CD4-positive, alpha-beta T cell treated with Interferon alpha-2 for 1 hour (primary cell): ENCODE data around the gene JARID2.

Source experiments
- DNase-seq, 2 donors: peaks; one replicate each; pipeline ENCODE4 v3.0.0-alpha.2; 2020 to 2022

The JARID2 gene

DNA sequence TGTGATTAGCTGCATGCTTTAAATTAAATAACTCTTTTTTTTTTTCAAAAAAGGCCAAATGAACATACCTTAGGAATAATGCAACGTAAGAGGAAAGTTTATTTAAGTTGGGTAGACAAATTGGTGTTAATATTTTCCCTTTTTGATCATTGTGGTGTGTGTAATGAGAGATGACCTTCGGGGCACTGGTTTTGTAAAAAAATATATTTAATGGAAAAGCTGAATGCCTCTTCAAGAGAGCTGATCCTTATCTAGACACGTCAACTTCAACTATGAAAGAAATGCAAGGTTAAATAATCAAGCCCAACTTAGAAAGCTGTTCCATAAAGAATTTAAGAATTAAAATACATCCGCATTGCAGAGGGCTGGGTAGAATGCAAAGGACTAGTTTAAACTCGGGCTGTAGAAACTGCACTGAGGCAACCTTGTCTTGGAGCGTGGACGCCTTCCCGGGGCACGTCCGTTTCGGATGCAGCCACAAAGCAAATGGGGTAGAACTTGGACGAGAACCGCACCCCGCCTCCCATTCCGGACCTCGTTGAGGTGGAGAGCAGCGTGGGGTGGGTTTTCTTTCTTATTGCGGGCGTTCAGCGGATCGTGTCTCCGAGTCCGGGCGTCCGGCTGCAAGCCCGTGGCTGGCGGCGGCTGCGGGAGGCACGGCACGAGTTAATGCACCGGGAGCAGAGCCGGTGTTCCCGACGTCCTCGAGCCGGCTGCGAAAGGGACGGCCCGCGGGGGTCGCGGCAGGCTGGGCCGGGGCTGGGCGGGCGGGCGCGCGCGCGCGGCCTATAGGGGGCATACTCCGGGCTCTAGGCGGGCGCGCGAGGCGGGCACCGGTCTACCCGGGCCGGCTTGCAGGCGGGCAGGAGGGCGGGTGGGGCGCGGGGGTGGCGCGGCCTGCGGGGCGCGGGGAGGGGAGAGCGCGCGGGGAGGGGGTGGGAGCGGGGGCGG is 1.9 kb downstream of the JARID2 start:
- DNase-seq, result peak; percentile 22 to 35

DNA sequence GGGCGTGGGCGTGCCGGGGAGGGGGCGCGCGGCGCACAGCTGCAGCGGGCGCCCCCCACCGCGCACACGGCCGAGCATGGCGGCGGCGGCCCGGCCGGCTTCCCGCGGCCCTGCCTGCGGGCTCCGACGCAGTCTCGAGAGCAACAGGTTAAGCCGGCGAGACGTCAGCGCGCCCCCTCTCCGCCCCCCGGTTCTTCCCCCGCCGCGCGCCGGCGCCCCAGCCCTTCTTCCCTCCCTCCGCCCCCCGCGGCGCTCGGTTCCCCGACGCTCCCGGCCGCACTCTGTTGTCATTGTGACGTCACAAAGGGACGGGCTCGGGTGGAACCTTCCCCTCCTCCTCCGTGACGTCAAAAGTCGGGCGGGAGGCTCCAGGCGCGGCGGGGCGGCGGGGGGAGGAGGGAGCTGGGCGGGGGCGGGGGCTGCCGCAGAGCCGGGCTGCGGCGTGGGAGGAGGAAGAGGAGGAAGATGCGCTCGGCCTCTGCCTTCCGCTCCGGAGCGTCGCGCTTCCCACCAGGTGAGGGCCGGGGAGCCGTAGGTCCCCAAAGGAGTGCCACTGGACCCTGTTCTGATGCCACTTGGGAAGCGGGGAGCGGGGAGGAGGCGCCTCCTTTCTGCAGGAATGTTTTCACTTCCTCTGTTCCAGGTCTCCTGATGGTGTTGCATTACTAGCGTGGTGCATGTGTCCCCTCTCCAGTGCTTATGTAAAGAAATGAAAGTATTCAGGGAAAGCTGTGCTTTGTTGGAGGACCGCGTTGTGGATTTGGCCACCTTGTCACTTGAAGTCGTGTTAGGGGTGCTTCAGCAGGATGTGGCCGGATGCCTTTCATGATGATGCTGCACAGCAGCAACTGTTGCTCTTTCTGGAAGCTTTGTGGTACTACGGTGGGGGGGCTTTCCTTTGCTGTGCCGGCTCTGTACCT is 2.8 kb downstream of the JARID2 start:
- DNase-seq, result peak; percentile 98

DNA sequence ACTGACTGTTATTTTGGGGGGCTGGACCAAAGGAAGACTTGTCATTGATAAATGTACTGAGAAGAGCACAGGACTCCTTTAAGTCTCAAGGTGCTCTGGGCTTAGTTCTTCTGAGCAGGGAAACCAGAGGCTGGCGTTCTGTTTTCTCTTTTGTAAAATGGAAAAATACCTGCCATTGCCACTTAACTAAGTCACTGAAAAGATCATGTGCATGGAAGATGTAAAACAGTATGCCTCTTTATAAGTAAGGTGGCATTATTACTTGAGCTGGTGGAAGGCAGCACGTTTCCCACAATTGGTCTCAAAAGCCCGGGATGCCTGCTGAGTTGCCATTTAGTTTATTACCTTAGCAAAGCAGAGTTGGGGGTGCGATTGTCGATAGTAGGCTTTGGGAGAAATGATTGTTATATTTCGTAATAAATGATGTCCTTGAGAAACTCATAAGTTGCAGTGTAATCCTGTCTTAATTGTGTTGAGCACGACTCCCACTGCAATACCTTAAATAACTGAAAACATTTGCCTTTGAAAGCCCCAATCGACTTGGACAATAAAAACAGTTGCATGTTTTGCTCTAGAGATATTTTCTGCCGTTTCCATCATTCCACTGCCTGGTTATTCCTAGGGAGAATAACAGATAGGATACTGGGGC is 3.6 kb downstream of the JARID2 start:
- no peak for DNase-seq

DNA sequence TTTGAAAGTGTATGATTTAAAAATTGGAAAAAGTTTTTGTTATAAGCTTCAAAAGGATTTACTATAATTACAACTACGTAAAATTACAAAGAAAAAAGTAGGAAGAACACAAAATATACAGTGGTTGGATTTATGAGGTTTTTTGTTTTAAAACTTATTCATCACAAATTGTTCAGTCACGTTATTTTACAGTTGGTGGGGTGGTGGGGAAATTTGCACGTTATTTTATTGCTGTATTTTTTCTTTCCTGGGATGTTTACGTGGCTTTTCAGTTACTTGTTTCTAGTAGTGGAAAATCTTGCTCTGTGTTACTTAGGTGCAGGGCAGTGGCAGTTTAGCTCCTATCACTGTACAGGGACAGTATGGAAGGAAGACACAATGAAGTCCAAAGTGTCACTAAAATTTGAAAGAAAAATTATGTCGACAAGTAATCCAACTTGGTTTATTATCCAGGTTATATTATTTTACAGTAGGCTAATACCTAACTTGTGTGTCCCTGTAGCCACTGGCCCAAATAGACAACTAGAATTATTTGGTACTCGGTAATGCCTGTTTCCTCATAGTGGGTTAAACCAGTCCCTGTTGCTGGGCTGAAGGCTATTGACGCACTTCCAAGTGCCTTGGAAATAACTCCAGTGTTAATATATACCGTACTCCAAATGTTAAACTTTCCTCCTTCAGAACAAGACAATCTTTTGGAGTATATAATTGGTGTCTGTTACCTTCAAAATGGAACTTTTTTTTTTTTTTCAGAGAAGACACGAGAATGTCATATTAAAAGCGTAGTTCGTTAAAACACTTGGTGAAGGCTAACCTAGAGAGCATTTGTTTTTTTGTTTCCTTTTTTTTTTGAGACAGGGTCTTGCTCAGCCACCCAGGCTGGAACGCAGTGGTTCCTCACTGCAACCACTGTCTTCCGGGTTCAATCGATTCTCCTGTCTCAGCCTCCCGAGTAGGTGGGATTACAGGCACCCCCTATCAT is 4.6 kb downstream of the JARID2 start:
- DNase-seq, result no peak

DNA sequence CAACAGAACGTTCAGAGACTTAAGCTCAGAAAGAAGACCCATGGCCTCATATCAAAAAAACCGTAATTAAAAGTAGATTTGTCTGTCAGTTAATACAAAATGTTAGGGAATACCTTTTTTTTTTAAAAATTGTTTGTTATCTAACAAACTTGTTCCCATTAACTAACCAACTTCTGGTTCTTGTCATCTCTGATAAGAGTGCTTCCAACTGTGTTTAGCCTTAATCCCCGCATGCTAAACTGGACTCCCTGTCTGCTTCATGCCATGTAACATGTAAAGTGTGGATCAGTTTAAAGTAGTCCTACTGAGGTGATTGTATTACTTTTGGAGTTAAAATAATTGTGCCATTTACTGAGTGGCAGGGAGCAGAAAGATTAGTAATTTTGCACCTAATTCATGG is 6.3 kb downstream of the JARID2 start:
- no peak for DNase-seq

DNA sequence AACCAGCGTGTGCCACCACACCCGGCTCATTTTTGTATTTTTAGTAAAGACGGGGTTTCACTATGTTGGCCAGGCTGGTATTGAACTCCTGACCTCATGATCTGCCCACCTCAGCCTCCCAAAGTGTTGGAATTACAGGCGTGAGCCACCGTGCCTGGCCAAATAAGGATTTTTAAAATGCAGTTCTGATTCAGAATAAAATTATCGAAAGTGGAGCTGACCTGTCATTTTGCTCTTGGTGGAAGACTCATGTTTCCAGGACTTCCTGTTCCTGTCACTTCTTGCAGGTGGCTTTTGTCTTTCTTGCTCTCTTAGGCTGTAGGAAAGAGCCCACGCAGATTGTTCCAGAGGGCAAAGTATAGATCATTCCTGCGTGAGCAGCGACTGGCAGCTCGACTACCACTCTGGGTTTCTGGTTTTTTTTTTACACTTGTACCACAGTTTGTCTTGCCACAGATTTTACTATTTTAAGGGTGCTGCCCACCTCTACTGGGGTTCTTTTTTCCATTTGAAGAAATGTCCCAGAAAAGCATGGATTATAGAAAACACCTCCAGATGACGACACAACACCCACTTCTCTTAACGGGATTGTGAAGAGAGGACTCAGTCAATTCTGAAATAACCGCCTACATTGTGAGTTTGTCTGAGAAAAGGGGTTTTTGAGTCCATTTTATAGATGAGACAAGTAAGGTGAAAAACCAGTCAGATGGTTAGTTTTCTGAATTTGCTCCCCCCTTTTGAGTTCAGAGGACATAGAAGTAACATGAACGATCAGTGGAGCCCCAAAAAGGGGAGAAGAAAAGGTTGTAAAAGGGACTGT is 7.5 kb downstream of the JARID2 start:
- no peak for DNase-seq

DNA sequence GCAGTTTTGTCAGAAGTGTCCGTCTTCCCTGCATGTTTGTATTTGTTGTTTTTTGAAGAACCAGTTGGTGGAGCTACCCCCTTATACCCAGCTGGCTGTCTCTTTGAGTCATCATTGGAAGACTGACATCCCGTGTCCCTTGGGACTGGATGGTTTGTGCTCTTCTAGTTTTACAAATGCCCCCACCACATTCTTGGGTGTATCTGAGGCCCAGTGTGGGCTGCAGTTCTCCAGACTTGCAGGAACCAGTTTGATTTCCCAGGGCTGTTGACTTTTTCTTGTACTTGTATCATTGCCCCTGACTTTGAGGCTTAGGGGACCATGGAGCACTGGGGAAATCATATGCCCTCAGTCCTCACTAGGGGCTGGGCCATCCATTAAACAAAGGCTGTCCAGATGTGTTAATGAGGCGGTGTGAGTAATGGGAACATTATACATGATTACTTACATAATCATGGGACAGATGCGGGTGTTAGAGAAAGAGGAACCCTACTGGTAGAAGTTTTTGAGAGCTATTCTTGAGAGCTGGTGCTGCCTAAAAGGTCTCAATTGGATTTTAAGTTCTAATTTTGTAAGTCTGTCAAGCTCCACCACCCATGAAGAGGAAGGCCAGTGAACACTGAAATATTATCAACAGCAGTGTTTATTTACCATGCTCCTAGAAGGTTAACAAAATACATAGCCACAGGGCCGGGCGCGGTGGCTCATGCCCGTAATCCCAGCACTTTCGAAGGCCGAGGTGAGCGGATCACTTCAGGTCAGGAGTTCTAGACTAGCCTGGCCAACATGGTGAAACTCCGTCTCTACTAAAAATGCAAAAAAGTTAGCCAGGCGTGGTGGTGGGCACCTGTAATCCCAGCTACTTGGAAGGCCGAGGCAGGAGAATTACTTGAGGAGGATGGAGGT is 8.5 kb downstream of the JARID2 start:
- DNase-seq, result peak in 1 of 2 donors; percentile 6

DNA sequence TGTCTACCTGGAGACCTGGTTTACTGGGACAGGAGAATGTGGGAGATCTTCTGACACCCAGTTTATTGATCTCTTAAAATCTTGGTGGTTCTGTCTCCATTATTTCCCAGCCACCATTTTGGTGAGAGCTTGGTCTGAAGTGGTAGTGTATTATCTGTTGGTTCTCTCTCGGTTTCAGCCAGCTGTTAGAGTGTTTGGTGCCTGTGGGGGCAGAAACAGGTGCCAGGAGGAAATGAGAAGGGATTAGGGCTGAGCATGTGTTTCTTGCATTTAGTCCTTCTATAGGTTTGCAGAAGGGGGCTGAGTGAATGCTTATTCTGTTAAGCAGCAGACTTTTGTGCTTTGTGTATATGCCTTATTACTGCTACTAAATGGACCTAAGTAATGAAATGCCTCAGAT is 9.6 kb downstream of the JARID2 start:
- DNase-seq, result no peak

DNA sequence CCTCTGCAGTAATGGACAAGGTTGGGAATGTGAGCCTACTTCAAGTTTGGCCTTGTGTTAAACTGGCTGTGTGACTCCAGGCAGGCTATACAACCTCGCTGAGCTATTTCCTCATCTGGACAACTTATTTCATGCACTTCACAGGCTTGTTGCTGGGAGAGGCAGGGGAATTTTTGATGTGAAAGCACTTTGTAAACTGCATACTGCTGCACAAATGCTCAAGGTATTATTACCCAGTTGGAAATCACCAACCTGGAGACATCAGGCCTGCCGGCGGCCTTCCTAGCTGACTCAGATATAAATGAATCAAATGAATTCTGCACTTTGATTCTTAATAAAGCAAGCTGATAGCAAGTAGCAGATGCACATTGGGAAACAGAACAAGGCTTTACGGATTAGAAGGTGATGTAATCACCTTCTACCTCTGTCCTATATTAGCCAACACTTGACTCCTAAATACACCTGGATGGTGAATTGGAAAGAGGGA is 10.1 kb downstream of the JARID2 start:
- DNase-seq, result no peak

DNA sequence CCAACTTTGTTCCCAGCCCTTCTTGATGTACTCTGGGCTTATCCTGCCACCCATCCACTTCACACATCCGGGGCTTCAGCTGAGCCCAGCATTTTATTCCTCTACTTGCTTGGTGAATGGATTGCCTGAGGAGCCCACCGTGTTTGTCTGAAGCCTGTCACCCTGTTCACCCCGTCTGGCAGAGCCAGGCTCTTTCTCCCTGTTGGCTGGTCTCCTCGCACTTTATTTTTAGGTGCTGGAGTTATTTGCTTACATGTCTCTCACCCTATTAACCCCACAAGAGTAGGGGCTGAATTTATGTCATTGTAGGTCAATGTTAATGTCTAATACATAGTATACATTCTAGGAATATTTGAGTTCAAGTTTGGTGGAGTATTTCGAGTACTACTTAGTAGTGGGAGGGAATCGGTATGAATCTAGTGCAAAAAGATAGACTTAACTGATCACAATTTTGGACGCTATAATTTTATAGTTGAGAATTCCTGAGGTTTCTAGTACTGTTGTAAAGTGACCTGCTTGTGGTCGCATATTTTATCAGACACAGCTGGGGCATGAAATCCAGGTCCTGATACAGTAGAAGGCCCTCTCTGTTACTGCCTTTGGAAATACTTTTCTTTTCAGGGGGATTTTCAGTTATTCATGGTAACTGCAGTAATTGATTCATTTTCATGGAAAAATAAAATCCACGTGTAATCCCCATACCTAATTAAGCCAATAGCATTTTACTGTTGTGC is 10.8 kb downstream of the JARID2 start:
- no peak for DNase-seq

DNA sequence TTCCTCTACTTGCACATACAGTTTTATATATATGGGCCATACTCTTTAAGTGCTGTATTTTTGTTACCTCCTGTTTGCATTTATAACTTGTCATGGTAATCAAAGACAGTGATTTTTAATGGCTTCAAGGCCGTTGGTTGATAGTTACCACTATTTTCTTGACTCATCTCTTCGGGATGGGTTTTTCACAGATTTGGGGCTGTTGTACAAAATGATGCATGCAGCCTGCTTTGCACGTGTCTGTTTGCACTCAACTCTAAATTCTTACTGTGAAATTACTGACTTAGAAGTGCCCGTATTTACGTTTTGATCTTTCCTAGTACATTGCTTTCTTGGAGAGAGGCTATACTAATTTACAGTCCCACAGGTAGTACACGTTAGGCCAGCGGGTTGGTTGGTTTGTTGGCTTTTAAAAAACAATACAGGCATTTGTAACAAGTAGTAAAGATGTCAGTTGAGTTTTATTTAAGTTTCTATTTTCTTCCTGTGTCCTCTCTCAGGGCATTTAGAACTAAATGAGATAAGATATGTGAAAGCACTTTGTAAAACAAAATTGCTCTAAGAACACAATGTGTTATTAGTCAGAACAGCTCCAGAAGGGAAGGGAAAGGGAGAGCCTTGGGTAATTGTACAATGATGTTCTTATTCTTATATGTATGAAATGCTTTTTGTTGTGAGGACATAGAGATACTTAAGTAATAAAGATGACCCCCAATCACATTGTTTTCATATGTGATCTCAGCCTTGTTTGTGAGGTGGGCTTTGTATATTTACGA is 11.7 kb downstream of the JARID2 start:
- no peak for DNase-seq

DNA sequence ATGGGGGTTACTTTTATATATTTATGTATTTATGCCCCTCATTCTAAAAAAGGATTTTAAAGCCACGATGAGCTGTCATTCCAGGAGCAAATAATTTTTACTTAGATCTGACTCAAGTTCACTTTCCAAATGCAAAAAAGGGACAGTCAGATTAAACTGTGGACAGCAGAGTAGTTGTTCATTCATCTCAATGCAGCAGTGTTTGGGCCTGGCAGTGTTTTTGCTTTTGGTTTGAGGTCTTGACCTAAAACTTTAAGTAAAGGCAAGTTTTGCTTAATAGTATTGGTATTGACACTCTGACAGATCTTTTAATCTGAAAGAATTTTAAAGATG is 13.9 kb downstream of the JARID2 start:
- DNase-seq, result no peak

DNA sequence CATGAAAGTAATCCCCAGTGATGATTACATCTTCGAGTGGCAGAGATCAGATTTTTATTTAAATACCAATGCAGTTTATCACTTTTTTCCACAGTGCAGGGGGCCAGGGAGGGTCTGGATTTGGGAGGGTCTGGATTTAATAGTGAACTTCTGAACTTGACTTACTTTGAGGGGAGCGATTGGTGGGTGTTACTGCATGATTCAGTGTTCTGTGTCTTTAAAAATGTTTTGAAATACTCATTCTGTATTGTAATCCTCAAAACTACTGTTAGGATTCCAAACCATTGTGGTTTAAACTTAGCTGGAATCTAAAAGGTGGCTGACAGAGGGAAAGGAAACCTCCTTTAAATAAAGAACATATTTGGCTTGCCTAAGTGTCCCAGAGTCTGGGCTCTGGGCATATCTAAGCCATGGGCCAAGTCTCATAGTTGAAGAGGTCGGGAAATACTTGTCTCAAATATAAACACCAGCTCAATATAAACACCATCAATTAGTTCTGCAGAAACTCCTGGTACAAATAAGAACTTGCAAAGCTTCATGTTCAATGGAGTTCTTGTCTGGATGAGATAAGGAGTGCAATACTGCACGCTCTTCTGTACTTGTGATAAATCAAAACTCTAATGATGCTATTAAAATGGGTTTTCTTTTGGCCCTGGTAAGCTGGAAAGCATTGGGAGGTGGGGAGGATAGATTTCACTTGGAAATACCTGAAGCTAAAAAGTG is 14.4 kb downstream of the JARID2 start:
- DNase-seq, result no peak

DNA sequence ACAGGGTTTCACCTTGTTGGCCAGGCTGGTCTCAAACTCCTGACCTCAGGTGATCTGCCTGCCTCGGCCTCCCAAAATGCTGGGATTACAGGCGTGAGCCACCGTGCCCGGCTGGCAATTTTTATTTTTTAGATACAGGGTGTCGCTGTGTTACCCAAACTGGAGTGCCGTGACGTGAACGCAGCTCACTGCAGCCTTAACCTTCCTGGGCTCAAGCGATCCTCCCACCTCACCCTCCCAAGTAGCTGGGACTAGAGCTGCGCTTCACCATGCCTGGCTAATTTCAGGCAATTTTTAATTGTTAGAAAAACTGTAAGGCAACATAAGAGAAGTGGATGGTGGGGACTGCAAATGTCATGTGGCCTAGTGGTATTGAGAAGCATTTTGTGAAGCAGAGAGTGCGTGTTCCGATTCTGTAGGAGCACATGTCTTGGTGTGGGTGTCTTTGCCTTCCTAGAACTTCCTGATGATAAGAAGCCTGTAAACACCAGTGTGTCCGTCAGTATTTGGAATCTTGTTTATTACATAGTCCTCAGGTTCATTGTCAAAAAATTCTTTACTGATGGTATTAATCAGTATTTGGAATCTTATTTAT is 18.0 kb downstream of the JARID2 start:
- DNase-seq, result no peak

DNA sequence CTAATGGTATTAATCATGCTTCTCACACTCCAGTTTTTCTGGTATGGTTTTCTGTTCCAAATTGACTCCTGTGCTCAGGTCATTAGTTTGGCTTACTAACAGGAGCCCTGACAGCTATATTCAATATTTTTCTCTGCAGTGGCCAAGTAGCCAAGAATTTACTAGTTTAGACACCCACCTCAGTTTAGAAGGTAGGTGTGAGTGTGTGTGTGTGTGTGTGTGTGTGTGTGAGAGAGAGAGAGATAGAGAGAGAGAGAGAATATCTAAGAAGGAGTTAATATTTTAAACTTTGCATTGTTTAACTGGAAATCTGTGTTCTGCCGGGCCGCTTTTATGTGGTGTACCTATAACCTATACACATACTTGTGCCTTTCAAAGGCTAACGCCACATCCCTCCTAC is 18.5 kb downstream of the JARID2 start:
- no peak for DNase-seq

DNA sequence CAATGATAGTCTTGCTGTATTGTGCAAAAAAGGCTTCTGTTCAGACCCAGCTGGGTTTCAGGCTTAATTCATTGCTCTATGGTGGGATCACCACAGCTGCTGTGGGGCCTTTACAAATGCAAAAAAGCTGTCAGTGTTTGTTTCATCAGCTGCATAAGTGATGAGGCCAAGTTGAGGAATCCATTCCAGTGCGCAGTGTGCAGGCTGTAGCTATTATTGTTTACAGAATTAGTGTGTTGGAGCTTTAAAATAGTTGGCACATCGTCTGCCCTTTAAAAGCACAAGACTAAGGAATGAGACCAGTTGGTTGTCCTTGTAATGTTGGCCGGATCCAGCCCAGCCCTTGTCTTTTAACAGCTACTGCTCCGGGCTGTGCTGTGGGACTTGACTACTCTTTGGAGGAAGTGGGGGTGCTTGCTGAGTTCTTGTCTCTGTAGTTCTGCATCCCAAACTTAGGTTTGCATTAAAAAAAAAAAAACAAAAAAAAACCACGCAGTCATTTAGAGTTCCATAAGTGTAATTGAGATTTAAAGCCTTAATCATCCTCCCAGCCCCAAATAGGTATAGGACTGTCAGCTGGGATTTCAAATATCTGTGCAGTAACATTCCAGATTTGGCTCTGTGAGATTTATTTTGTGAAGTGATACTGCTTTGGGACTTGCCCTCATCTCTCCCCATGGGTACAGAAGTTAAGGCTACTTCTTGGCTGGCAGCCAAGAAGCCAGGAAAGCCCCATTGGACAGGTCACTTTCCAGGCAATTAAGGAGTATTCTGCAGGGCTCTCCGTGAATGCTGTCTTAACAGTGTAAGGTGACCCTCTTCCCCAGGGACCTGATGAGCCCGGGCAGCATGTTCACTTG is 19.3 kb downstream of the JARID2 start:
- DNase-seq, result no peak
